ENCODE data around the gene HTATIP2. TPM values are rescaled to one million over a fixed set of nuclear protein-coding genes. Genes with fewer than 3 reads are reported as not detected.

HTATIP2 gene
- total RNA-seq, 4 donors from 2014 or later, result 39.0 to 83.9 (median 55.7) TPM

GRCh38 chr11:20360650-20361049 is 2.9 kb upstream of the HTATIP2 start:
- no peak for TF ChIP-seq CTCF (IDR thresholded peaks at IDR 0.05; ENCODE audit: low read depth)

GRCh38 chr11:20362481-20362880 is 1.0 kb upstream of the HTATIP2 start:
- no peak for TF ChIP-seq CTCF (IDR thresholded peaks at IDR 0.05; ENCODE audit: low read depth)

DNA sequence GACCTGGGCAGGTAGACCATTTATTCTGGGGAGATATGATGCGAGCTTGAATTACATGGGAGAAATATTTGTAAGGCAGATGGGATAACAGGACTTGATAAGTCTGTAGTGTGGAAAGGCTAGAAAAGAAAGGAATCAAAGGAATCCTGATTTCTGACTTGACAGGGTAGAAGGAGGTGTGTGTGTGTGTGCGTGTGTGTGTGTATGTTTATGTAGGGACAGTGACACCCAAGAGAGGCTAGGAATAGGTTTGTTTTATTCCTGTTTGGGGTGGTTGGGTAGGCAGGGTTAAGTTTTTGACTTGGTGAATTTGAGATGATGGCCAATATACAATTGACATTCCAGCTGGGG is 390 bp upstream of the HTATIP2 start:
- TF ChIP-seq CTCF (IDR thresholded peaks at IDR 0.05; ENCODE audit: low read depth), result no peak

DNA sequence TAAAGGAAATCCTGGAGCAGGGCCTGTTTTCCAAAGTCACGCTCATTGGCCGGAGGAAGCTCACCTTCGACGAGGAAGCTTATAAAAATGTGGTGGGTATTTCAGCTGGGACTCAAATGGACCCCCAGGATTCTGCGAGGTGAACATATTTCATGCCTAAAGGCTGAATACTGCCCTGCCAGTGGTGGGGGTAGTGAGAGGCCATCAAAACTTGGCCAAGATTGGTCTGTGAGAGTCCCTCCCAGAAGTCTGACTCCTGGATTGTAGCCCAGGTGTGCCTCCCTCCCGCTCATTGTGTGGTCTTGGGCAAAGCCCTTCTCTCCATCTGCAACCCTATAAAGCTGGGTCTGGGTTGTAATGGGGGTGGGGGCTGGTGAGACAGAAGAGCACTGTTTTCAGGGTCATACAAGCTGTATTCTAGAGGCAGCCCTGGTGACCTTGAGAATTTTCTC is 853 bp downstream of the HTATIP2 start:
- TF ChIP-seq CTCF (IDR thresholded peaks at IDR 0.05; ENCODE audit: low read depth), result no peak

- no peak for TF ChIP-seq CTCF (IDR thresholded peaks at IDR 0.05; ENCODE audit: low read depth)
Observed at GRCh38 chr11:20367313-20367948, 3.9 kb downstream of the HTATIP2 start.

DNA sequence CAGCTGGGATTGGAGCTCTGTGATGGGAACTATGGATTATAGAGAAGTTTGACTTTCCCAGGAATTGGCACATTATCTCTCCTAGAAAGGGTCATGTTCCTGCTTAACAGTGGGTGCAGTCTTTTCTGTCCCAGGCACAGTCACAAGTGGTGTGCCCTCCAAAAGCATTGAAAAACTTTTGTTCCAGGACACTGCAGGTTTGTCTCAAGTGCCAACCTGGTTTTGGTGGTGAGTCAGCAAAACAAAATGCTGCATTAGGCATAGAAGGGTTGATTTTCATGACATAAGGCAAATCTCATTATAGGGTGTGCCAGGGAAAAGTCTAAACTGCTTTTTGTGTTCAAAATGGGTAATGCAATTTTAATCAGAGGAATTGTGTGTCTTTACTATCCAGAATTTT is 4.9 kb downstream of the HTATIP2 start:
- no peak for TF ChIP-seq CTCF (IDR thresholded peaks at IDR 0.05; ENCODE audit: low read depth)

DNA sequence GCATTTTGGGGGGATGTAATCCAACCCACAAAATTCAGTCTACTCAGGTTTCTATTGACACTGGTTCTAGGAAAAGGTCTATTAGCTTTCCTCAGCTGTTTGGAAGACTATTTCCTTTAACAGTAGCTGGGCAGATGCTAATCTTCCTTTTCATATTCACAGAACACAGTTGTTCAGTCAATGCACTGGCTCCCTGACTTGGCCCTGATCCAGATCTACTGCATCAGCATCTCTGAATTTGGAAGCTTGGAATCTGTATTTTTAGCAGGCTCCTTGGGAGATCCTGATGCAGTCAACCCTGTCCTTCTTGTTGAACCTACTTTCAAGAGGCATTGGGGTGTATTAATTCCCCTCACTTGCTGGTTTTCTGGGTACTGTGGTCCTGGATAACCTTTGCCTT is 6.3 kb downstream of the HTATIP2 start:
- no peak for TF ChIP-seq CTCF (IDR thresholded peaks at IDR 0.05; ENCODE audit: low read depth)
